Femur (tissue), 1 donor: ENCODE measurements around the gene OR51G1.
"Not testable (repeated sequence)": the region's sequence is repeated elsewhere in the genome, so short reads cannot be mapped to it uniquely, and the experiment has no call there.

Experiments used
- DNase-seq: peaks from one replicate; pipeline ENCODE4 v3.0.0-alpha.2; 2017

The OR51G1 gene, protein sequence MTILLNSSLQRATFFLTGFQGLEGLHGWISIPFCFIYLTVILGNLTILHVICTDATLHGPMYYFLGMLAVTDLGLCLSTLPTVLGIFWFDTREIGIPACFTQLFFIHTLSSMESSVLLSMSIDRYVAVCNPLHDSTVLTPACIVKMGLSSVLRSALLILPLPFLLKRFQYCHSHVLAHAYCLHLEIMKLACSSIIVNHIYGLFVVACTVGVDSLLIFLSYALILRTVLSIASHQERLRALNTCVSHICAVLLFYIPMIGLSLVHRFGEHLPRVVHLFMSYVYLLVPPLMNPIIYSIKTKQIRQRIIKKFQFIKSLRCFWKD

GRCh38 chr11:4924239-4924638, at the start of gene OR51G1:
Gene OR51G1 (minus strand): TSS chr11:4924339. CDS start chr11:4924339, 0 bp downstream.
- DNase-seq, result no peak

- peak; percentile 34 for DNase-seq
Measured at GRCh38 chr11:4962816-4963215, 38.7 kb upstream of the OR51G1 start.

DNA sequence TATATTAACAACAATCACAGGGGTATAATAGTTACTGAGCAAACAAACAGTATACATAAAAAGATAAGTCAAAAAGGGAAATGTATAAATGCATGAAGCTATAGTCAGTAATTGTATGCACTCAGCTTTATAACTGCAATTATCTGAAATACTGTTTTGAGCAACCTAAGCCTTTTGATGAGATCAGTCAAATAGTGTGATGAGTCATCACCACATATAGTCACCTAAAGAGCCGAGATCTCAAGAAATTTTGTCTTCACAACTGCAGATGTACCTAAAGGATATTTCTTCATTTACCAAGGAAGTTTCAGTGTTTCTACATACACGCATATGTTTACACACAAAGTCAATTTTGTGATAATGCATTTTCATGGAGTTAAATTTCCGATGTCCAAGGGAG, 36.7 kb upstream of the OR51G1 start:
- DNase-seq, result no peak

DNA sequence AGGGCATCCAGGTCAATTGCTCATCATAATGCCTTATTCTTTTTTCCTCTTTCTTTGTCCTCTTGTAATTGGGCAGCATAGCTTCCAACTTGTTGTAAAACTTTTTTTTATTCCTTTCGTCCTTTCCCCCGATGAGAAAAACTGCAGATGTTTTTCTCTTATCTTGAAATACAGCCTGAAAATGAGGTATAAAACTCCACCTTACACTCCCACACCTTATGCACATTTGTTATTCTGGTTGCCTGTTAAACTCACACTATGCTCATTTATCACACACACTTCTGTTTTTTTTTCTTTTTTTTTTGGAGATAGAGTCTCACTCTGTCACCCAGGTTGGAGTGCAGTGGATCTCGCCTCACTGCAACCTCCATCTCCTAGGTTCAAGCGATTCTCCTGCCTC, 33.3 kb upstream of the OR51G1 start:
- no peak for DNase-seq

- not testable (repeated sequence) for DNase-seq
Measured at GRCh38 chr11:4955613-4956012, 31.5 kb upstream of the OR51G1 start, which contains the start of gene OR51A2. Gene OR51A2 (minus strand): TSS chr11:4955713. CDS start chr11:4955713, 0 bp downstream.

GRCh38 chr11:4947505-4947904, 23.4 kb upstream of the OR51G1 start, which contains the start of gene OR51A4:
Gene OR51A4 (minus strand): TSS chr11:4947605. CDS start chr11:4947100, 505 bp downstream.
- DNase-seq, result no peak

DNA sequence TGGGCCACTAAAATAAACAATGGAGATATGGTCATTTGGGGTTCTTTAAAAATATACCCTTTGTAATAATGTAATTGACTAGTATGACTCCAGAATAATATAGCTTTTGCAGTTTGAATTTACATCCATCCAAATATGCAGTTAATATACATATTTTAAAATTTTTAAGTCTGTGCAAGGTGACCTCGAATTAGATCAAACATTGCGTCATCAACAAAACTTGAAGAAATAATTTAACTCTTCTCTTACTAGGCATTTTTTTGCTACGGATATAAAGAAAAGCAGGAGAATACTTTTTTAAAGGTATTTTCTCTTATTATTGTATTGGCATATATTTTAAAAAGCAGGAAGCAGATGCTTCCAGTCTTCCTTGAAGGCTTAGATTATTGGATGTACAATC, 12.6 kb upstream of the OR51G1 start:
- no peak for DNase-seq

GRCh38 chr11:4932751-4933150, 8.6 kb upstream of the OR51G1 start:
- no peak for DNase-seq

DNA sequence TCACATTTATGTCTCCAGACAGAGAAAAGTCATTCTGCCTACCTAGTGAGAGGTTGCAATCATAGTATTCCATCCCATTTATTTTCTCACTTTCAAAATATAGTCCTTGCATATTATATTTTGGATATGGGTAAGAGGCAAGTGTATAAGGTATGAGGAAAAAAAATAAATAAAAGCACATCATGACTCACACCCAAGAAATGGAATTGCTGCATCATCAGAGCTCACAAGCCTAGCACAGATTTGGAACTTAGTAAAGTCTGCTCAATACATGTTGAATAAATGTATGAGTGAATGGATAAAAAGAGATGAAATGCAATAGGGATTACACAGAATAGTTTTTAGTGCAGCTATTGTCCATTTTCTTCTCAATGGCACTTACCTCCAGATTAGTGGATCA, 2.5 kb upstream of the OR51G1 start:
- DNase-seq, result no peak

- DNase-seq, result no peak
Measured at GRCh38 chr11:4922304-4922703, 1.8 kb downstream of the OR51G1 start.

DNA sequence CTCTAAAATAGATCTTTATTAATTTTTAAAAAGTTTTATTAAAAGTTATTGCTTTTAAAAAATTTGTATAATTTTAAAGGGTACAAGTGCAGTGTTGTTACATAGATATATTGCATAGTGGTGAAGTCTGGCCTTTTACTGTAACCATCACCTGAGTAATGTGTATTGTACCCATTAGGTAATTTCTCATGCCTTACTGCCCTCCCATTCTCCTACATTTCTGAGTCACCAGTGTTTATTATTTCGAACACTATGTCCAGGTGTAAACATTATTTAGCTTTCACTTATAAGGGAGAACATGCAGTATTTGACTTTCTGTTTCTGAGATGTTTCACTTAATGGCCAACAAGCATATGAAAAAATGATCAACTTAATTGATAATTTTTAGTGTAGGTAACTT, 2.3 kb downstream of the OR51G1 start:
- no peak for DNase-seq

- no peak for DNase-seq
Measured at GRCh38 chr11:4919250-4919649, 4.9 kb downstream of the OR51G1 start, which contains the start of gene OR51G2. Gene OR51G2 (minus strand): TSS chr11:4919350. CDS start chr11:4915663, 3,687 bp downstream.

GRCh38 chr11:4916581-4916980, 7.6 kb downstream of the OR51G1 start:
- DNase-seq, result no peak

- DNase-seq, result no peak
Measured at GRCh38 chr11:4903484-4903883, 20.7 kb downstream of the OR51G1 start, which contains the start of gene OR51A7. Gene OR51A7 (plus strand): TSS chr11:4903783. CDS start chr11:4907370, 3,587 bp downstream.

GRCh38 chr11:4891996-4892640, 32.0 kb downstream of the OR51G1 start:
- DNase-seq, result no peak

DNA sequence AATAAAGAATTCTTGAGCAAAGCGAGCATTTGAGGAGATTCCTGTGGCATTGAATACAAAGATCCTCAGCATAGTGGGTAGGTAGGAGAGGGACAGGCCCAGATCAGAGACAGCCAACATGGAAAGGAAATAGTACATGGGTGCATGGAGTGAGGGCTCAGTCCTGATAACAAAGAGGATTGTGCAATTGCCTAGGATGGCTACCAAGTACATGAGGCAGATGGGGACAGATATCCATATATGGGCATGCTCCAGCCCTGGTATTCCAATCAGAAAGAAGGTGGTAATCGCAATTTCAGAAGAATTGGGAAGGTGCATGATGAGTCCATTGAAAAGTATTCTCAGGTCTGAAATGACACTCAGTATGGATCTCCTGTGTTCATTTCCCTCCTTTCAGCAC, 33.9 kb downstream of the OR51G1 start:
- no peak for DNase-seq

- DNase-seq, result no peak
Measured at GRCh38 chr11:4887591-4887990, 36.5 kb downstream of the OR51G1 start.

DNA sequence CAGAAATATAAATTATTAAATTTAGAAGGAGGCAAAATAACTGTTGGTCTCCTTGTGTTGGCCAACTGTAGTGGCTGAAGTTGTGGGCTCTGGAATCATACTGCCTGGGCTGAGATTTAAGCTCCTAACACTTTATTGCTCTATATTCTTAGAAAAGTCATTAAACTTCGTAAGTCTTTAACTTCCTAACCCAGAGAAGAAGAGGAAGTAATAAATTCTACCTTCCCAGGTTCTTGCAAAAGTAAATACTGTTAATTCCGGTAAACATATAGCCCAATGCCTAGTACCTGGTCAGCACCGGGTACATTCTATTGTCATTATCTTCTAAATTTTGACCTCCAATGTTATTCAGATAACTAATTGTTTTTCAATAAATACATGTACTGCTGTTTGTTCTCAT, 38.0 kb downstream of the OR51G1 start:
- DNase-seq, result no peak

DNA sequence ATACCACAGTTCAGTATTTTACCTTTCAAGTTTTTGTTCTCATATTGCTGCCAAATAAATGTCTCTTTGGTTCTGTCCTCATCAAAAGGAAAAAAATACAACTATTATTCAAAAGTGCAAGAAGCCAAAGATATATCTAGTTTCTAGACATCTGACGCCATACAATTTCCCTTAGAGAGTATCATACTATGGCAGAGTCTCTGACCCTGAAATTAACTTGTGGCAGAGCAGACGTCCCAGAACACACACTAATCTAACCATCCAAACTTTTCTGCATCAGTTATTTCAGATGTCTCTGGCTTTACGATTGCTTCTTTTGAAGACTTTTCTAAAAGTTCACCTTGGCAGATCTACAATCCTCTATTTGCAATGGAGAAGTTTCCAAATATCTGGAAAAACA, 39.8 kb downstream of the OR51G1 start:
- no peak for DNase-seq

DNA sequence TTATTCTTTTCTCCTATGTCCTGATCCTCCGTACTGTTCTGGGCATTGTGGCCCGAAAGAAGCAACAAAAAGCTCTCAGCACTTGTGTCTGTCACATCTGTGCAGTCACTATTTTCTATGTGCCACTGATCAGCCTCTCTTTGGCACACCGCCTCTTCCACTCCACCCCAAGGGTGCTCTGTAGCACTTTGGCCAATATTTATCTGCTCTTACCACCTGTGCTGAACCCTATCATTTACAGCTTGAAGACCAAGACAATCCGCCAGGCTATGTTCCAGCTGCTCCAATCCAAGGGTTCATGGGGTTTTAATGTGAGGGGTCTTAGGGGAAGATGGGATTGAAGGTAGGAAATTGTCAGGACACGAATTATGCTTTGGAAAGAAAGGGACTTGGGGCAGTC, 41.6 kb downstream of the OR51G1 start:
- no peak for DNase-seq

DNA sequence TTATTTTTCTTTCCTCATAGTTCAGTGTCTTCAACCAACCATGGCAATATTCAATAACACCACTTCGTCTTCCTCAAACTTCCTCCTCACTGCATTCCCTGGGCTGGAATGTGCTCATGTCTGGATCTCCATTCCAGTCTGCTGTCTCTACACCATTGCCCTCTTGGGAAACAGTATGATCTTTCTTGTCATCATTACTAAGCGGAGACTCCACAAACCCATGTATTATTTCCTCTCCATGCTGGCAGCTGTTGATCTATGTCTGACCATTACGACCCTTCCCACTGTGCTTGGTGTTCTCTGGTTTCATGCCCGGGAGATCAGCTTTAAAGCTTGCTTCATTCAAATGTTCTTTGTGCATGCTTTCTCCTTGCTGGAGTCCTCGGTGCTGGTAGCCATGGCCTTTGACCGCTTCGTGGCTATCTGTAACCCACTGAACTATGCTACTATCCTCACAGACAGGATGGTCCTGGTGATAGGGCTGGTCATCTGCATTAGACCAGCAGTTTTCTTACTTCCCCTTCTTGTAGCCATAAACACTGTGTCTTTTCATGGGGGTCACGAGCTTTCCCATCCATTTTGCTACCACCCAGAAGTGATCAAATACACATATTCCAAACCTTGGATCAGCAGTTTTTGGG, 42.2 kb downstream of the OR51G1 start, which contains the start of gene OR51T1:
Gene OR51T1 (plus strand): TSS at position 41 of the 641 bp plus-strand sequence. CDS start 0 bp downstream, at position 41.
- DNase-seq, result no peak

DNA sequence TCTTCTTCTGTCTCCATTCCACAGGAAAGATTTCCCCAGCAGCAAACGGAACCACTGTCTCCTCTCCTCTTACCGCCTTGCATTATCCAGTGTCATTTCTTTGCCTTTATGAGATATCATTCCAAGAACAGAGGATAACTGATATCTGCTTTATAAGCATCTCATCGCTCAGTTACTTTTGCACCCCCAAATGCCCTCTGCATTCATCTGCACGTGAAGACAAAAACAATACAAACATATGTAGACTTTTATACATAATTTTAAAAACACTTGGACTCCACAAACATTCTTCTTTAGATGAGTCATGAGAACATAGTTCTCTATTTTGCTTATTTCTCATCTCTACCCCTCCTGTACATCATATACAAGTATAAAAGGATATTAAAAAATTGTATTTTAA, 43.0 kb downstream of the OR51G1 start:
- no peak for DNase-seq
